Muscle layer of duodenum (tissue), 2 donors: ENCODE measurements around the gene NTM.

Experiments used
- H3K27ac ChIP-seq: one replicate; pipeline ENCODE4 v1.7.0; 2013; ENCODE audit warnings: mild to moderate bottlenecking, low read length
- H3K27me3 ChIP-seq: one replicate; pipeline ENCODE4 v1.7.0; 2013; ENCODE audit warnings: low read depth, mild to moderate bottlenecking, control low read depth, low read length
- H3K36me3 ChIP-seq, 2 donors: one replicate each; pipeline ENCODE4 v1.7.0; 2013; ENCODE audit warnings: low read length in 2 of 2, control low read depth in 1 of 2, mild to moderate bottlenecking in 1 of 2; ENCODE audit not compliant: insufficient read depth in 2 of 2, control insufficient read depth in 1 of 2
- H3K4me1 ChIP-seq, 2 donors: one replicate each; pipeline ENCODE4 v1.7.0; 2013; ENCODE audit warnings: low read length in 2 of 2, mild to moderate bottlenecking in 2 of 2, control low read depth in 1 of 2, moderate library complexity in 1 of 2; ENCODE audit not compliant: insufficient read depth in 2 of 2, control insufficient read depth in 1 of 2
- H3K4me3 ChIP-seq, 2 donors: one replicate each; pipeline ENCODE4 v1.7.0; 2013; ENCODE audit warnings: low read length in 2 of 2, low read depth in 1 of 2, mild to moderate bottlenecking in 1 of 2
- H3K9me3 ChIP-seq, 2 donors: one replicate each; pipeline ENCODE4 v1.7.0; 2013; ENCODE audit warnings: low read length in 2 of 2, control low read depth in 1 of 2, mild to moderate bottlenecking in 1 of 2; ENCODE audit not compliant: control insufficient read depth in 1 of 2
- donor health status: healthy.

Gene NTM

DNA sequence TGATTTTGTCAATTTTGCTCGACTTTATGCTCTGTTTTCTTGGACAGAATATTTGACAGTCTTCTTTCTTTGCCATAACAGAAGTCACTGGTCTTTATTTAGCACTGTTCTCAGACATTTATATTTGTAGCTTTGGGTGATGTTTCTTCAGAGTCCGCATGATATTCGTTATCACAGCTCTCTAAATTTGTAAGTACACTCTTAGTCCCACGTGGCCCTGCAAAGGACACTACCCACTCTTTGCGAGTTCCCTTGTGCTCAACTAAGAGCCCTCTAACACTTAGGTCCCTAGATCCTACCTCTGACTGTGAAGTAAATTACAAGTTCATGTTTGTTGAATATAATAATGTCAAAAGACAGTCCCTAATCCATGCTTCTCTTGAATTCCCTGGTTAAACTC lies 651.9 kb downstream of the NTM start:
- Histone ChIP-seq H3K27me3 (no peaks in the 10 kb centered on the region), H3K9me3 (no peaks in the 10 kb centered on the region), H3K4me3 (no peak overlapping the region), H3K27ac (no peak overlapping the region), H3K4me1 (peaks cover 0 to 4% of the 10 kb centered on the region in 2 donors), H3K36me3 (no peaks in the 10 kb centered on the region)

DNA sequence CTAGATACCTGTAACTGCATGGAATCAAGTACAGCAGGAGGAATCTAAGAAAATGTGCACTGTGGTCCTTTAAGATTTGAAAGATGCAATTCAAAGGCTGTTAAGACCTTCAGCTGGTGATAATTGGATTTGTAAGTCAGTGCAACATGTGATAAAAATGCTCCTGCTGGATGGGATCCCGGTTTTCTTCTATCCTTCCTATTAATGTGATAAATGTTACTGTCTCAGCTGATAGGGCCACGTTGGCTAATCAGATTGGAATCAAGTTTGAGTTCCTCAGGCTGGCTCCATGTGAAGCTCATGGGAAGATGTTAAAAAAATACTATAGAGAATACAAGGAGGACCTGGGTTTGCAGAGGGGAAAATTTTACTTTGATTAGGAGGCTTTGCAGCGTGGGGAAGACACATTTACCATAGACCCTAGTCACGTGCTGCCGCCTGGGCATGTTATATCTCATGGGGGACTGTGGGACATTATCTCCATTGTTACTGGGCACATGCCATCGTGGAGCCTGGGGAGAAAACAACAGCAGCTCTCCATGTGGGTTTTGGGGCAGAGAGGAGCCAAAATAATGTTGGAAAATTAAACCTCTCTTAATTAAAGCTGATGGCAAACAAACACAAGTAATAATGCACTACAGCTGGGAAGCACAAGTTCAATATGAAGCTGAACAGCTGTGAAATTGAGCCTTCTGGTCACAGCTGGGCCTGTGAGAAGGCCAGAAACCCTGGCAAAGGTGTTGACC lies 652.5 kb downstream of the NTM start:
- Histone ChIP-seq H3K9me3 (no peaks in the 10 kb centered on the region), H3K4me3 (no peak overlapping the region), H3K27ac (no peak overlapping the region), H3K27me3 (no peaks in the 10 kb centered on the region), H3K4me1 (peaks cover 0 to 4% of the 10 kb centered on the region in 2 donors), H3K36me3 (no peaks in the 10 kb centered on the region)

DNA sequence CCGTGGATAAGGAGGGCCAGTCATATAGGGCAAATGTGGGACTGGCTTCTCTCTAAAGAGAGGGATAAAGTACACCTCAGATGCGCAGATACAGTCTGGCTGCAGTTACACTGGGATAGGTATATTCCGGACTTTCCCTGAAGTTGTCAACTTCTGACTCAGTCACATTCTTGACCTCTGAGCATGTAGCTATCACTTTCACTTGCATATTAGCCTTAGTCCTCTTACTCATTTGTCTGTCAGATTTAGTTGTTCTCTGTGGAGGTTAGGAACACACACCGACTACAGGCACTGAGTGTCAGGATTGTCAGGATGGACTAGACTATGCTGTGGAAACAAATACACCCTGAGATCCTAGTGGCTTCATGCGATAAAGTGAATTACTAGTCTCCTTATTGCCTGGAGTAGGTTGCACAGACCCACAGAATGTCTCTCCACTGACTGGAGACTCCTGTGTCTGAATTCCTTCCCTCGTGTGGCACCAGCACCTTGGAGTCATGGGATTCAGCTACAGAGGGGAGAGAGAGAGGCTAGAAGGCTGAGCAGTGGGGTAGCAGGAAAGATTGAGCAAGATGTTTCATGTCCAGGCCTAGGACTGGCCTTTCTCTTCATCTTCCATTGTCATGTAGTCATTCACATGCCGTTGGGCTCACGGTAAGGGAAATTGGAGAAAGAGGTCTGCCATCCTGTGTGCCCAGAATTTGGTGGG lies 654.3 kb downstream of the NTM start:
- Histone ChIP-seq H3K36me3 (no peaks in the 10 kb centered on the region), H3K9me3 (no peaks in the 10 kb centered on the region), H3K27me3 (no peaks in the 10 kb centered on the region)

DNA sequence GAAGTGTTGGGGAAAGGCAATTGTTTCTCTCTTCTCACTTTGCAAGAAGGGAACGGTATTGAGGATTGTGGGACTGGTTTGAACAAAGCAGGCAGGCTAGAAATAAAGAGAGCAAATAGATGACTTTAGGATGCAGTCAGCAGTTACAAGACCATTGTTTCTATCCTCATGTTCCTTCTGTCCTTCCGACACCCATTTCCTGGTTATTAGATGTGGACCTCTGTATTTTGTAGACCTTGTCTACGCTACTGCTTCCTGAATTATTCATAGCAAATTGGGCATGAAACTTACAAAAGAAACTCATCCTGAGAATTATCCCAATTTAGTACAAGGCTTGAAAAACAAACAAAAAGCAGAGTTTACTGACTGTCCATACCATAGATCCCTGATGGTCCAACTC lies 656.3 kb downstream of the NTM start:
- no peaks in the 10 kb centered on the region for H3K27me3 ChIP-seq
- no peaks in the 10 kb centered on the region for H3K9me3 ChIP-seq
- H3K4me1 ChIP-seq: peaks cover 0 to 4% of the 10 kb centered on the region in 2 donors
- no peak overlapping the region for H3K27ac ChIP-seq
- no peaks in the 10 kb centered on the region for H3K36me3 ChIP-seq
- no peak overlapping the region for H3K4me3 ChIP-seq

More for the DNA sequence above, 654.3 kb downstream of the NTM start:
- Histone ChIP-seq H3K4me3 (no peak overlapping the region), H3K4me1 (peaks cover 0 to 4% of the 10 kb centered on the region in 2 donors), H3K27ac (no peak overlapping the region)

DNA sequence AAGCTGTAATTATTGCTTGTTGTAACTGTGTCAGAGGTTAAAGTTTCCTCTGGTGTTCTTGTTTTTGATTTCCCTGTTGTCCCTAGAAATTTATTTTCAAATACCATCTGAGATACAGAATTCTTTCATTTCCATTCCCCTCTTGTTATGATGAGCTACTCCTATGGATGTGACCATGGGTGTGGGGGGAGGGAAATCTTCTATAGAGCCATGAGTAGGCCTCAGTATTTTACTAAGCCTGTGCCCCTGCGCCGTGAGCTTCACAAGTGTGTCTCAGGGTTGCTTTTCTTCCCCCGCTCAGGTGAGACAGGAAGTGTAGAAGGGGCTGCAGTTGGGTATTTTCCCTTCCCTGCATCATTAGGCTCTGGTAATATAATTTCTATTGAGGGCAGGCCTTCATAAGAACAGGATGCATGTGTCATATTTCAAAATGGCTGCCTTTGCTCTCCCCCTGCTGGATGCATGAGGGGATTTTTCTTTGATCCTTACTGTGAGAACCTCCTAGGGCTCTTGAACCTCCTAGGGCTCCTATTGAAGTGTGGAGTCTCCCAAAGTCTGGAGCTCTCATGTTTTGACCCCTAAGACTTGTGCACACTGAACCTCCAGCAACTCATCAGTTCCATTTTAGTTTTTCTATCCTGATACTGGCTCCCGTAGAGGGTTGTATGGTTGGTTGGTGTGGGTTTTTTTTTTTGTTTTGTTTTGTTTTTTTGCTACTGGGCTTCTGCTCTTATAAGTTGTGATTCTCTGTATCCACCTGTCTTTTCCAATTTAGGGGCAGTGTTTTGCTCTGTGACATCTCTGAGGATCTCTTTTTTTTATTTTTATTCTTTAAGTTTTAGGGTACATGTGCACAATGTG lies 658.2 kb downstream of the NTM start:
- Histone ChIP-seq H3K27ac (no peak overlapping the region), H3K9me3 (no peaks in the 10 kb centered on the region), H3K4me1 (peaks cover 0 to 14% of the 10 kb centered on the region in 2 donors), H3K36me3 (no peaks in the 10 kb centered on the region), H3K4me3 (no peak overlapping the region), H3K27me3 (no peaks in the 10 kb centered on the region)

DNA sequence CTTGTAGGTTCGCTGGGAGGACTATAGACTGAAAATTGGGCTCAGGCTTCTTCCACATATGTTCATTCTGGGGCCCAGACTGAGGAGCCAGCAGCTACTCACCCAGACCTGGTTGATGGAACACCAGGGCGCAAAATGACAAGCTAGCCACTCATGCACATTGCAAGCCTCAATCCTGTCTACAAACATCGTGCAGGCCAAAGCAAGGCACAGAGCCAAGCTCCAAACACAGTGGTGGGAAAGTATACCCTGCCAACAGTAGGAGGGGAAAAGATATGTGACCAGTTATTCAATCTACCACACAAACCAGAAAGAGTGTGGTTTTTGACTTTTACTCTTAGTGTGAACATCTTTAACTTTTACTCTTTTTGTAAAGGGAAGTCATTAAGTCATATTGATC lies 660.5 kb downstream of the NTM start:
- no peaks in the 10 kb centered on the region for H3K27me3 ChIP-seq
- H3K4me1 ChIP-seq: peaks cover 0 to 14% of the 10 kb centered on the region in 2 donors
- no peak overlapping the region for H3K27ac ChIP-seq
- H3K4me3 ChIP-seq: no peak overlapping the region
- H3K9me3 ChIP-seq: no peaks in the 10 kb centered on the region
- H3K36me3 ChIP-seq: no peaks in the 10 kb centered on the region

DNA sequence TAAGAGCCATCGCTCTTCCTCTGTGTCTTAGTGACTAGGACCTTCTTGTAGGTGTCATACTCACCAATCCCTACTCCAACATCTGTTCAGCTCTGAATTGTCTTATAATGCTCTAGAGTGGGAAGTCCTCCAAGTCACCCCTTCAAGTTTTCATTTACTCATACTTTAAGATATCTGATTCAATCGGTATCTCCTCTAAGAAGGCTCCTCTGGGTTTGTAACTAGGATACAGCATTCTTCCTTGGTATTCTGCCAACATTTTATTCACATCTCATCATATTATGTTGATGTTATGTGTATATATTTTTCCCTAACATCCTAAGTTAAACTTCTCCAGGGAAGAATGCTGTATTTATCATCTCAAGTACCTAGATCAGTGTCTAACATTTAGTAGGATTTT lies 662.1 kb downstream of the NTM start:
- H3K9me3 ChIP-seq: no peaks in the 10 kb centered on the region

DNA sequence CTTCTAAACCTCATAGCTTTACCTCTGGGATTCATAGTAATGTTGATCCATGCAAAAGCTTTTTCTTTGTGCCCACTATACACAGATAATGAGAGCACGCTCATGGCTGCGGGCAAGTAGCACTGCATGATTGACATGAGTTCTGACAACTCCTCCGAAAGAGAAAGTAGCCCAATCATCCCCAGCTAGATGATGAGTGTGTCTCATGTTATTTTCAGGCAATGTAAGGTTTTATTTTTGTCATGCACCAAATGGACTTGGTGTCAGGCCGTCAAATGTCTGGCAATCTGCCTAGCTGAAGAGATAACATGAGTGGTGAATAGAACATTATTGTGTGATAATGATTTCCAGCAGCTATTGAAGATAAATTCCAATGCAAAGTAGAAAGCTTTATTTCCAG lies 662.6 kb downstream of the NTM start:
- H3K27ac ChIP-seq: no peak overlapping the region
- peaks cover 0 to 14% of the 10 kb centered on the region in 2 donors for H3K4me1 ChIP-seq
- H3K36me3 ChIP-seq: no peaks in the 10 kb centered on the region
- H3K4me3 ChIP-seq: no peak overlapping the region
- H3K27me3 ChIP-seq: no peaks in the 10 kb centered on the region
- no peaks in the 10 kb centered on the region for H3K9me3 ChIP-seq

More for the DNA sequence above, 662.1 kb downstream of the NTM start:
- H3K27me3 ChIP-seq: no peaks in the 10 kb centered on the region
- no peaks in the 10 kb centered on the region for H3K36me3 ChIP-seq
- H3K4me1 ChIP-seq: peaks cover 0 to 14% of the 10 kb centered on the region in 2 donors
- H3K4me3 ChIP-seq: no peak overlapping the region
- H3K27ac ChIP-seq: no peak overlapping the region

DNA sequence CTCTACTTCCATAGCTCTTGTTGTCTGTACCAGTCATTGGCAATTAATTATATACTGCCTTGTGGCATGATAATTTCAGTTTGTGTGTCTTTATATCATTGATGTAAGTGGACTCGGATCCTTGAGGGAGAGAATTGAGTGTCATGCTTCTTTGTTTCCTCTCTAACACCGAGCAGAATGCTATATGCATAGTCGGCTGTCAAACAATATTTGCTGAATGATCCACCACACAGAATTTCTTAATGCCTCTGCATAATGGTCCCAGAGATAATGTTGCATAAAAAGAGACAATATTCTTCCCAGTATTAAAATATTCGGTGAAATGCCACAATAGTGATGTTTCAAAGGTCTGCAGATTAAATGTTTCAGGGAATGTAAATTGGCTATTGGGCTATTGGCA lies 664.8 kb downstream of the NTM start:
- Histone ChIP-seq H3K36me3 (no peaks in the 10 kb centered on the region), H3K9me3 (no peaks in the 10 kb centered on the region), H3K4me3 (no peak overlapping the region), H3K27me3 (no peaks in the 10 kb centered on the region), H3K27ac (no peak overlapping the region), H3K4me1 (peaks cover 0 to 14% of the 10 kb centered on the region in 2 donors)

DNA sequence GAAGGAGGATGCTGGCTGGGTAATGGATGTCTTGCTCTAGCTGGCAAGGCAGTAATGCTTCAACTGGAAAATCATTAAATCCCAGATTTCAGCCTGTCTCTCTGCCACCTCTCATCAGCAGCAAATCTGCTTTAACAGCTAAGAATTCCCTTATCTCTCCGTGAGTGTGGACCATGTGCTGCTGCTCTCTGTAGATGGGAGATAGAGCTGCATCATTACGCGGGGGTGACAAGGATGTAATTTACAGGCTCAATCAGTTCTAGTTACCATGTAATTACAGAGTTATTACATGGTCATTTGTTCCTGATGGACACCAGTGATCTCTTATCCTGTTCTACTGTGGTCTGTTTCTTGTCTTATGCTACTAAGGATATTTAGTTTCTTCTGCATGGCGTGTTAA lies 665.4 kb downstream of the NTM start:
- Histone ChIP-seq H3K27ac (no peak overlapping the region), H3K9me3 (no peaks in the 10 kb centered on the region), H3K27me3 (no peaks in the 10 kb centered on the region), H3K36me3 (no peaks in the 10 kb centered on the region), H3K4me3 (no peak overlapping the region), H3K4me1 (peaks cover 0 to 14% of the 10 kb centered on the region in 2 donors)

DNA sequence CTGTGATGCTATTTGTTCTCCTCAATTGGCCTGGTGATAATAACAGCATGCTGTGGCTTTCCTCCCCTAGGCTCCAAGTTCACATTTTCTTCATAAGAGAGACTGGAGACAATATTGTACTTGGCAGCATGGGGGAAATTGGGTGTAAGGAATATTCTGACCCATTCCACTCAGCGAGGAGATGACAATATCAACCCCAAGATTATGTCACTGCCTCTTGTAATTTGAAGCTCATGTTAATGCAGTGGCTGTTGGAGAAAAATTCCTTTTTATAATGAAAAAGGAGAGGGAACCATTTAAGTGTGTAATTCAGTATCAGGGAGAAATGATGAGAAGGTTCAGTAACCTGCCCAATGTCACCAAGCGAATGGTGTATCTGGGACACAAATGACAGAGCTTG lies 665.8 kb downstream of the NTM start:
- Histone ChIP-seq H3K27me3 (no peaks in the 10 kb centered on the region), H3K9me3 (no peaks in the 10 kb centered on the region), H3K4me3 (no peak overlapping the region), H3K27ac (no peak overlapping the region), H3K4me1 (peaks cover 0 to 14% of the 10 kb centered on the region in 2 donors), H3K36me3 (no peaks in the 10 kb centered on the region)
